IMR-90 (cell line): ENCODE data around the gene SLC2A14. TPM values are rescaled to one million over a fixed set of nuclear protein-coding genes. Genes with fewer than 3 reads are reported as not detected.

Source experiments
- ATAC-seq: fragments of 200-7000 bp; cut with Tn5 transposase; 2 replicates; pipeline ENCODE4 v1.9.1; 2020; ENCODE audit warnings: low read depth, mild to moderate bottlenecking, moderate library complexity
- BruUV-seq: library from RNA; stranded (reverse); fragments of 400-500 nt; replicated peaks from 2 replicates; lab custom pipeline; 2021; lab: Mats Ljungman, UMichigan
- CTCF ChIA-PET: fragments of 300-600 bp; formaldehyde crosslinking; extraction: SDS; loops from one replicate; lab custom pipeline; 2021; ENCODE audit warnings: antibody characterized with exemption; lab: Yijun Ruan, JAX
- POLR2A ChIA-PET: fragments of 300-600 bp; sonication (Branson Sonifier 250); formaldehyde crosslinking; loops from one replicate; lab custom pipeline; 2022; ENCODE audit warnings: antibody characterized with exemption; ENCODE audit not compliant: unreplicated experiment; lab: Charles Lee
- DNase-seq: peaks from one replicate; pipeline ENCODE4 v3.0.0; 2013
- H2AFZ ChIP-seq: replicated peaks from 2 replicates; pipeline ENCODE3; 2013; ENCODE audit warnings: low read length, mild to moderate bottlenecking; ENCODE audit not compliant: poor library complexity
- H2AK5ac ChIP-seq: 2 replicates; pipeline ENCODE4 v1.6.1; 2013; ENCODE audit warnings: low read depth, low read length, inconsistent platforms
- H2AK9ac ChIP-seq: replicated peaks from 2 replicates; pipeline ENCODE3; 2013; ENCODE audit warnings: mild to moderate bottlenecking, low read depth, low read length, moderate library complexity; ENCODE audit not compliant: poor library complexity
- H2BK120ac ChIP-seq: 2 replicates; pipeline ENCODE4 v1.6.1; 2013; ENCODE audit warnings: low read depth, low read length, inconsistent platforms
- H2BK15ac ChIP-seq: 3 replicates; pipeline ENCODE4 v1.6.1; 2013; ENCODE audit warnings: low read depth, low read length, inconsistent platforms
- H2BK20ac ChIP-seq: 2 replicates; pipeline ENCODE4 v1.6.1; 2013; ENCODE audit warnings: low read depth, mild to moderate bottlenecking, inconsistent platforms, low read length, moderate library complexity
- H2BK5ac ChIP-seq: 2 replicates; pipeline ENCODE4 v1.6.1; 2013; ENCODE audit warnings: mild to moderate bottlenecking, low read depth, low read length, inconsistent platforms; ENCODE audit not compliant: poor library complexity, severe bottlenecking
- H3K14ac ChIP-seq: replicated peaks from 2 replicates; pipeline ENCODE4 v1.6.1; 2013; ENCODE audit warnings: low read depth, low read length, inconsistent platforms
- H3K18ac ChIP-seq: 2 replicates; pipeline ENCODE4 v1.6.1; 2013; ENCODE audit warnings: low read depth, low read length, control low read depth
- H3K23ac ChIP-seq: 2 replicates; pipeline ENCODE4 v1.6.1; 2013; ENCODE audit warnings: low read depth, low read length, inconsistent platforms
- H3K27ac ChIP-seq: 2 replicates; pipeline ENCODE4 v1.5.1; 2013; ENCODE audit warnings: mild to moderate bottlenecking, control low read depth, low read length; ENCODE audit not compliant: insufficient read depth
- H3K27me3 ChIP-seq: 2 replicates; pipeline ENCODE4 v1.6.1; 2013; ENCODE audit warnings: low read length; ENCODE audit not compliant: control insufficient read depth, insufficient read depth
- H3K36me3 ChIP-seq: 2 replicates; pipeline ENCODE4 v1.6.1; 2013; ENCODE audit warnings: low read length, mixed read lengths; ENCODE audit not compliant: control insufficient read depth, insufficient read depth
- H3K4ac ChIP-seq: 2 replicates; pipeline ENCODE4 v1.6.1; 2013; ENCODE audit warnings: low read depth, low read length, inconsistent platforms
- H3K4me1 ChIP-seq: 2 replicates; pipeline ENCODE4 v1.6.1; 2013; ENCODE audit warnings: low read length, mixed read lengths; ENCODE audit not compliant: control insufficient read depth, insufficient read depth
- H3K4me2 ChIP-seq: 2 replicates; pipeline ENCODE4 v1.6.1; 2013; ENCODE audit warnings: low read depth, mild to moderate bottlenecking, control low read depth, low read length, moderate library complexity
- H3K4me3 ChIP-seq: 2 replicates; pipeline ENCODE4 v1.5.1; 2013; ENCODE audit warnings: low read depth, mild to moderate bottlenecking, control low read depth, low read length, moderate library complexity; ENCODE audit not compliant: insufficient read depth
- H3K56ac ChIP-seq: 2 replicates; pipeline ENCODE4 v1.6.1; 2013; ENCODE audit warnings: low read length, inconsistent platforms; ENCODE audit not compliant: insufficient read depth; ENCODE audit errors: extremely low read depth
- H3K79me1 ChIP-seq, 2 experiments: 2 replicates each; pipeline ENCODE4 v1.6.1; 2013; ENCODE audit warnings: low read length in 2 of 2, inconsistent platforms in 1 of 2, low read depth in 1 of 2
- H3K9ac ChIP-seq: 2 replicates; pipeline ENCODE4 v1.6.1; 2013; ENCODE audit warnings: low read depth, low read length, control low read depth
- H3K9me1 ChIP-seq: 2 replicates; pipeline ENCODE4 v1.6.1; 2013; ENCODE audit warnings: low read length, inconsistent platforms; ENCODE audit not compliant: insufficient read depth
- H3K9me3 ChIP-seq: 2 replicates; pipeline ENCODE4 v1.6.1; 2013; ENCODE audit warnings: low read length; ENCODE audit not compliant: control insufficient read depth, insufficient read depth
- H4K20me1 ChIP-seq: 2 replicates; pipeline ENCODE4 v1.6.1; 2013; ENCODE audit warnings: low read length, inconsistent platforms; ENCODE audit not compliant: insufficient read depth
- H4K5ac ChIP-seq: 2 replicates; pipeline ENCODE4 v1.6.1; 2013; ENCODE audit warnings: mild to moderate bottlenecking, low read depth, low read length, control low read depth
- H4K8ac ChIP-seq, 2 experiments: 2 replicates each; pipeline ENCODE4 v1.6.1; 2013; ENCODE audit warnings: low read depth in 2 of 2, low read length in 2 of 2, control low read depth in 1 of 2, inconsistent platforms in 1 of 2
- H4K91ac ChIP-seq: 2 replicates; pipeline ENCODE4 v1.6.1; 2013; ENCODE audit warnings: low read depth, low read length, inconsistent platforms; ENCODE audit not compliant: insufficient read depth
- POLR2A ChIP-seq: IDR thresholded peaks from 2 replicates; pipeline ENCODE4 v1.6.1; 2012; ENCODE audit warnings: mild to moderate bottlenecking, low read depth, low read length
- RFX5 ChIP-seq: IDR thresholded peaks from 2 replicates; pipeline ENCODE4 v1.8.0; 2012; ENCODE audit warnings: low read depth, mild to moderate bottlenecking, low read length, moderate library complexity
- SMC3 ChIP-seq: fragments of 150-350 bp; IDR thresholded peaks from 2 replicates; pipeline ENCODE4 v1.6.1; 2016; ENCODE audit warnings: low read depth, mild to moderate bottlenecking, antibody characterized with exemption, low read length, moderate library complexity
- WGBS, 2 experiments: methylation state at CpG; one replicate each; pipeline versions ENCODE4 v1.1.5 to v1.1.7; 2013; ENCODE audit warnings: missing lambda C conversion rate in 2 of 2; ENCODE audit not compliant: insufficient read length in 1 of 2; ENCODE audit errors: extremely low coverage in 2 of 2; 5-methylcytosine and 5-hydroxymethylcytosine counted together
- dilution Hi-C: fragments of 300-500 bp; cut with HindIII; formaldehyde crosslinking; loops from one replicate; pipeline ENCODE4 v1.14.3; 2018; ENCODE audit warnings: low sequenced_read_pairs; ENCODE audit not compliant: unreplicated experiment
- in situ Hi-C: fragments of 300-500 bp; cut with MboI; formaldehyde crosslinking; loops from 3 replicates; pipeline ENCODE4 v1.14.3; 2019; ENCODE audit warnings: low sequenced_read_pairs, inconsistent platforms, mixed read lengths
- intact Hi-C: fragments of 100-400 bp; cut with micrococcal nuclease; formaldehyde crosslinking; loops from 2 replicates; pipeline ENCODE4 v1.10.0; 2022
- polyA plus RNA-seq, 3 experiments: library from polyadenylated mRNA; depleted of rRNA; stranded (reverse); fragments of >200 nt; gene quantifications; 2 replicates each; pipeline ENCODE4 v1.2.3, GENCODE V29; 2012; ENCODE audit warnings: low replicate concordance in 1 of 3
- total RNA-seq: library from RNA; depleted of rRNA; stranded (reverse); fragments of >200 nt; gene quantifications from 2 replicates; pipeline ENCODE4 v1.2.3, GENCODE V29; 2012

SLC2A14 gene
- total and polyA plus RNA-seq, 2 of the 4 experiments (the other 2 are of a cell fraction): 0.05 TPM; not detected in 1

DNA sequence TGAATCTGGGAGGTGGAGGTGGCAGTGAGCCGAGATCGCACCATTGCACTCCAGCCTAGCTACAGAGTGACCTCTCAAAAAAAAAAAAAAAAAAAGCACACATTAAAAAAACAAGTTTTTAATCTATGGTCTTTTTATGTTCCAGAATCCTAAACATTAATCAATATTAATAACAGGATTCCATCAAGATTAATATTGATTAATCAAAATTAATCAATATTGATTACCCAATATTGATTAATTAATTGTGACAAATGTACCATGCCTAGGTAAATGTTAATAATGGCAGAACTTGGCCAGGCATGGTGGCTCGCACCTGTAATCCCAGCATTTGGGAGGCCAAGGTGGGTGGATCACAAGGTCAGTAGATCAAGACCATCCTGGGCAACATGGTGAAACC, 91.4 kb downstream of the SLC2A14 start:
- Histone ChIP-seq H3K9ac (no peak overlapping the region), H3K4me1 (no peaks in the 10 kb centered on the region), H2BK120ac (no peak overlapping the region), H3K36me3 (no peaks in the 10 kb centered on the region), H2AK9ac (no peak overlapping the region), H3K79me1 (no peaks in the 10 kb centered on the region), H3K18ac (no peak overlapping the region), H3K23ac (no peak overlapping the region), H2BK5ac (no peak overlapping the region), H2AK5ac (no peak overlapping the region), H3K4ac (no peak overlapping the region), H3K56ac (no peak overlapping the region), H2AFZ (no peak overlapping the region), H4K8ac (no peak overlapping the region), H4K5ac (no peak overlapping the region), H2BK15ac (no peak overlapping the region), H3K27ac (no peak overlapping the region), H3K9me3 (no peaks in the 10 kb centered on the region), H3K9me1 (no peaks in the 10 kb centered on the region), H2BK20ac (no peak overlapping the region), H4K91ac (no peak overlapping the region), H4K20me1 (no peaks in the 10 kb centered on the region), H3K27me3 (no peaks in the 10 kb centered on the region), H3K14ac (no peak overlapping the region), H3K4me3 (no peak overlapping the region), H3K4me2 (no peak overlapping the region)
- TF ChIP-seq SMC3: no peak
- no peak for TF ChIP-seq RFX5
- TF ChIP-seq POLR2A: no peak
- no TSS peak for BruUV-seq
- 50% methylated on average over 1 of the region's 3 CpGs; no CpG with 5 or more reads in 1 of the 2 experiments for WGBS, 2 experiments
- ChIA-PET CTCF (no interaction called here), POLR2A (no interaction called here)
- ATAC-seq (no peak), DNase-seq (no peak)
- intact Hi-C loops: no loop called here
- in situ Hi-C loops: no loop called here
- dilution Hi-C loops: no loop called here
